ENCODE results near the gene VSTM2B.
"Not testable (repeated sequence)": the region's sequence is repeated elsewhere in the genome, so short reads cannot be mapped to it uniquely, and the experiment has no call there.

The VSTM2B gene

GRCh38 chr19:29547981-29548380 is 22.2 kb downstream of the VSTM2B start:
- DNase-seq = no peak

GRCh38 chr19:29548483-29549085 is 22.8 kb downstream of the VSTM2B start:
- DNase-seq = no peak

- no peak for DNase-seq
Measured at GRCh38 chr19:29549105-29550070, 23.6 kb downstream of the VSTM2B start.

- no peak for DNase-seq
Measured at GRCh38 chr19:29550896-29551295, 25.1 kb downstream of the VSTM2B start.

GRCh38 chr19:29551774-29552173 is 26.0 kb downstream of the VSTM2B start:
- DNase-seq = no peak

GRCh38 chr19:29552454-29553280 is 26.9 kb downstream of the VSTM2B start:
- DNase-seq = no peak

DNA sequence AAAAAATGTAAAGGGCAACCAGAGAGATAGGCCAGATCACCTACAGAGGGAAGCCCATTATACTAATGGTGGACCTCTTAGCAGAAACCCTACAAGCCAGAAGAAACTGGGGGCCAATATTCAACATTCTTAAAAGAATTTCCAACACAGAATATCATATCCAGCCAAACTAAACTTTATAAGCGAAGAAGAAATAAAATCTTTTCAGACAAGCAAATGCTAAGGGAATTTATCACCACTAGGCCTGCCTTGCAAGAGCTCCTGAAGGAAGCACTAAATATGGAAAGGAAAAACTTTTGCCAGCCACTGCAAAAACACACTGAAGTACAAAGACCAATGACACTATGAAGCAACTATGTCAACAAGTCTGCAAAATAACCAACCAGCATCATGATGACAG is 28.4 kb downstream of the VSTM2B start:
- DNase-seq = no peak

DNA sequence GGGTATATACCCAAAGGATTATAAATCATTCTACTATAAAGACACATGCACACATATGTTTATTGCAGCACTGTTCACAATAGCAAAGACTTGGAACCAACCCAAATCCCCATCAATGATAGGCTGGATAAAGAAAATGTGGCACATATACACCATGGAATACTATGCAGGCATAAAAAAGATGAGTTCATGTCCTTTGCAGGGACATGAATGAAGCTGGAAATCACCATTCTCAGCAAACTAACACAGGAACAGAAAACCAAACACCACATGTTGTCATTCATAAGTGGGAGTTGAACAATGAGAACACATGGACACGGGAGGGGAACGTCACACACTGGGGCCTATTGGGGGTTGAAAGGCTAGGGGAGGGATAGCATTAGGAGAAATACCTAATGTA is 33.3 kb downstream of the VSTM2B start:
- not testable (repeated sequence) for DNase-seq

DNA sequence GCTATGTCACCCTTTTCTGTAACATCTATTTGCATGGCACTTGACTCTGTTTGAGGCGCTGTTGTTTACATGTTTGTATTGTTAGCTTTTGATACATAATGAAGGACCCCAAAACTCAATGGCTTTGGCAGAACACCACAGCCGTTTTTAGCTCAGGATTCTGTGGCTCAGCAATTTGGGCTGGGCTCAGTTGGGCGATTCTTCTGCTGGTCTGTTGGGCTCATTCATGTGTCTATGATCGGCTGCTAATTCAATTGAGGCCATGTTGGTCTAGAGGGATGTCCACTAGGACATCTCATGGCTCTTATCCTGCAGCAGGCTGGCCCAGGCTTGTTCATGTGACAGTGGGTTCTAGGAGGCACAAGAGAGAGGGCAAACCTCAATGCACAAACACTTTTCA is 33.9 kb downstream of the VSTM2B start:
- no peak for DNase-seq

- DNase-seq = no peak
Measured at GRCh38 chr19:29560313-29561075, 34.7 kb downstream of the VSTM2B start.

DNA sequence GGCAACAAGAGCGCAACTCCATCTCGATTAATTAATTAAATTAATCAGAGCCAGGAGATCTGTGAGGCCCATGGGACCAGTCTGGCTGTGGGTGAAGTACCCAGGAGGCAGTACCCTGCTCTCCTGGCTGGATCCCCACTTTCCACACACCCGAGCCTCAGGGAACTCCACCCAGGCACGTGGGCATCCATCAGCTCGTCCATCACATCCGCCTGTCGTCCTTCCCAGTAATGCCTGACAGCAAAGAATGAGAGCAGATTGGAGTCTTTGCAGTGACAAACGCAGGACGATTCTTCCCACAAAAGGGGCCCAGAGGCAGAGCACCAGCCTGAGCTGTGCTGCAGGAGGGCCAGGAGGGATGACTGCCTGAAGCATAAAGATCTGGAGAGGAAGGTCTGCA is 35.8 kb downstream of the VSTM2B start:
- DNase-seq = no peak

DNA sequence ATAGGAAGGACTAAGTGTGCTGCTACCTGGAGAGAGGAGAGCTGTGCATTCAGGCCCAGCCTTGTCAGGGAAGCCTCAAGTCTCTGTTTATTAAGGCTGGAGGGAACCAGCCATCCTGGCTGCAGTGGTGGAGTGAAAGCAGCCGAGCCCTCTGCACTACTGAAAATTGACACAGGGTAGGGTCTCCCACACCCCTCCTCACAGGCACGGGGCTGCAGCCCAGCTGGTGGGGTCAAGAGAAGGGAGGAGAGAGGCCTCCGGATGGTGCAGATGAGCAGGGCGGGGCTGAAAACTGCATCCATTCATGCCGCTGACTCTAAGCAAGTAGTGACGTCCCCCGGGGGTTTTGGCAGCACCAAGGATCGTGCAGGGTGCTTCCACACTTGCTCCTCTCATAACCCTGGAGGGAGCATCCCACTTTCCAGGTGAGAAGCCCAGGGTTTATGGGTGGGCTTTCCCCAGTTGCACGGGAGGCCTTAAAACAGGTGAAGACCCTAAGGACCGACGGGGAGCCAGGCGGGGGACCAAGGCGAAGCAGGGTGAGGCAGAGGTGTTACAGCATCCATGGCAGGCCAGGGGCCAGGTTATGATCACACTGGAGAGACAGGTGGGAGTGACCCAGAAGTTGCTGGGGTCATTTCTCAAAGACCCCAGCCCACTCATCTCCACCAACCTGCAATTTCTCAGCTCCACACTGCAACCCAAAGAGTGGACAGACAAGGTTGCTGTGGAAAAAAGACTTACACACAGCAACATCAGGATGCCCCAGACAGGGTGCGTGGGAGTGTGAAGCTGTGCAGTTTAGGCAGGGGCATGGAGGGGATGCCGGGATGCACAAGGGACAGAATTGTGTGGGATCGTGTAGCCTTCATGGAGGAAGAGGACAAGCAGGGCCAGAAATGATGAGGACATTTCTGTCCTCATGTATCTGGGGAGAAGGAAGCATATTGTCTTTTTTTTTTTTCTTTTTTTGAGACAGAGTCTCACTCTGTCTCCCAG is 36.8 kb downstream of the VSTM2B start:
- no peak for DNase-seq

GRCh38 chr19:29563486-29564101 is 37.8 kb downstream of the VSTM2B start:
- no peak for DNase-seq

- DNase-seq = no peak
Measured at GRCh38 chr19:29564574-29565005, 38.8 kb downstream of the VSTM2B start.

DNA sequence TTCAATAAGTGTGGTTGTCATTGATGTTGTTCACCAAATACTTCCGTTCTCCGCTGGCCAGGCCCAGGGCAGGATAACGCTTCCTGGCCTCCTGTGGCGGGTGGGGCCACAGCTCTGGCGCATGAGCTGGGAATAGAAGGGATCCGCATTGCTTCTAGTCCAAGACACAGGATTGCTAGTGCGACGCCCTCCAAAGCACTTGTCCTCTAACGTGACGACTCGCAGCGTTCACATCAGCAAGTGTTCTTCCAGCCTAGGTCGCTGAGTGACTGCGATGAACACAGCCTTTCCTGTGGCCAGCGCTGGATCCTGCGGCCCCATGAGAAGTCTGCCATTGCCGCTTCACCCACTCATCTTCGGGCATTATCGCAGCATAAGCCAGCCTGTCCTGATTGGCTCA is 39.4 kb downstream of the VSTM2B start:
- DNase-seq = no peak

DNA sequence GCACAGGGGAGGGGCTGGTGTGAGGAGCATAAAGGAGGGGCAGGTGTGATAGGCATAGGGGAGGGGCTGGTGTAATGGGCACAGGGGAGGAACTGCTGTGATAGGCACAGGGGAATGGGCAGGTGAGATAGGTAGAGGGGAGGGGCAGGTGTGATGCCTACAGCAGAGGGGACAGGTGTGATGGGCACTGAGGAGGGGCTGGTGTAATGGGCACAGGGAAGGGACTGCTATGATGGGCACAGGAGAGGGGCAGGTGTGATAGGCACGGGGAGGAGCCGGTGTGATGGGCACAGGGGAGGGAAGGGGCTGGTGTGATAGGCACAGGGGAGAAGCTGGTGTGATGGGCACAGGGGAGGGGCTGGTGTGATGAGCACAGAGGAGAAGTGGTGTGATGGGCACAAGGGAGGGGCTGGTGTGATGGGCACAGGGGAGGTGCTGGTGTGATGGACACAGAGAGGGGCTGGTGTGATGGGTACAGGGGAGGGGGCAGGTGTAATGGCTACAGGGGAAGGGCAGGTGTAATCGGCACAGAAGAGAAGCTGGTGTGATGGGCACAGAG is 40.8 kb downstream of the VSTM2B start:
- no peak for DNase-seq

DNA sequence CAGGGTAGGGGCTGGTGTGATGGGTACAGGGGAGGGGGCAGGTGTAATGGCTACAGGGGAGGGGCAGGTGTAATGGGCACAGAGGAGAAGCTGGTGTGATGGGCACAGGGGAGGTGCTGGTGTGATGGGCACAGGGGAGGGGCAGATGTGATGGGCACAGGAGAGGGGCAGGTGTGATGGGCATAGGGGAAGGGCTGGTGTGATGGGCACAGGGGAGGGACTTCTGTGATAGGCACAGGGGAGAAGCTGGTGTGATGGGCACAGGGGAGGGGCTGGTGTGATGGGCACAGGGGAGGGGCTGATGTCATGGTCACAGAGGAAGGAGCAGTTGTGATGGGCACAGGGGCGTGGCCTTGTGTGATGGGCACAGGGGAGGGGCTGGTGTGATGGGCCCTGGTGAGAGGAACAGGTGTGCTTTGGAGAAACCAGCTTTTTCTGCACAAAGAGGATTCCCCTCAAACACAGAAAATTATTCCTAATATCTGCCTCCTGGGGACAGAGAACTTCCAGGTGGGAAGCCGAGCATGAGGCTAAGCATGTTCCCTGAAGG is 41.6 kb downstream of the VSTM2B start:
- DNase-seq = no peak

DNA sequence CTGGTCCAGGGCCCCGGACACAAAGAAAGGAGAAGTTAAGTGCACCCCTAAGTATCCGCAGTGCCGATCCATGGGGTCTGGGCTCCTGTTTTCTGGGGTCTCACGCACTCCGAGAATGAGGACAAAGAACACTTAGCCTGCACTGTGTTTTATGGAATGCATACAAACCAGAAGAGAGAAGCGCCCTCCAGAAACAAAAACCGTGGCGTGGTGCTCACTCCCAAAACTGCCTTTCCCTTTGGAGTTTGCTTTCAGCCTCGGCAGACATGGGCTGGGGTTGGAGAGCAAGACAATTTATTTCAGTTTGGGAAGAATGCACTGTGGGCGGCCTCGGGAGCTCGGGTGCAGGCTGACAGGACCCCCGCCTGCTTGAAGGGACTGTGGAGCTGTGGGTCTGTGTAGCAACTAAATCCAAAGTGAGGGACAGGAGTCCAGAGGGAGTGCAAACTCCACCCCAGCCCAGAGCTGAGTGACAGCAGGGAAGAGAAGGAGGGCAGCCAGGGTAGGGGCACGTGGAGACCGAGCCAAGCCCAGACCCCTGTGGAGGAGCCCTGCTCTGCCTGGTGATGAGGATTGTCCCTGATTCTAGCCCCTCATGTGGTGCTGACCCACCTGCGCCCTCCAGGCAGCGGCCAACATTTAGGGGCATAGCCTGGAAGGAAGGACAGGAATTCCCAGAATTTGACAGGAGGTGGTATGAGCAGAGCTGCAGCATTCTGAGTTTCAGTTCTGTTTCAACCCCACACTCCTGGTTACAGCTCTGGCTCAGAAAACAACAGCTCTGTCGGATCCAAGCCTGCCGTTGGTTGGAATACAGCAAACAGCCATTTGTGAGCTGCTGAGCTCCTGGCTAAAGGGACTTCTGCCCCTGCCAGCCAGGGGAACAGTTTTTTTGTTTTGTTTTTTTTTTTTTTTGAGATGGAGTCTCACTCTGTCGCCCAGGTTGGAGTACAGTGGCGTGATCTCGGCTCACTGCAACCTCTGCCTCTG is 42.5 kb downstream of the VSTM2B start:
- DNase-seq = no peak
